Ectodermal cell (in vitro differentiated cells): ENCODE measurements around the gene ABLIM3.

Source experiments
- H3K27ac ChIP-seq: 2 replicates; pipeline ENCODE4 v1.7.0; 2013; ENCODE audit warnings: mild to moderate bottlenecking, low read depth, low read length; ENCODE audit not compliant: insufficient read depth, poor library complexity, severe bottlenecking
- H3K27me3 ChIP-seq: 2 replicates; pipeline ENCODE4 v1.7.0; 2013; ENCODE audit warnings: mild to moderate bottlenecking, low read length; ENCODE audit not compliant: insufficient read depth, control insufficient read depth, poor library complexity, severe bottlenecking
- H3K36me3 ChIP-seq: one replicate; pipeline ENCODE4 v1.7.0; 2013; ENCODE audit warnings: low read length; ENCODE audit not compliant: control insufficient read depth, insufficient read depth
- H3K4me1 ChIP-seq: one replicate; pipeline ENCODE4 v1.7.0; 2013; ENCODE audit warnings: low read length; ENCODE audit not compliant: control insufficient read depth, insufficient read depth
- H3K4me3 ChIP-seq: 2 replicates; pipeline ENCODE4 v1.7.0; 2013; ENCODE audit warnings: low read depth, low read length, control low read depth; ENCODE audit not compliant: insufficient read depth
- H3K9me3 ChIP-seq: 2 replicates; pipeline ENCODE4 v1.7.0; 2013; ENCODE audit warnings: mild to moderate bottlenecking, low read length, moderate library complexity; ENCODE audit not compliant: control insufficient read depth
- WGBS, 2 experiments: methylation state at CpG; one replicate each; pipeline ENCODE4 v1.1.7; 2013; ENCODE audit warnings: missing lambda C conversion rate in 2 of 2; 5-methylcytosine and 5-hydroxymethylcytosine counted together

ABLIM3 gene

GRCh38 chr5:149118463-149118862 lies 22.8 kb upstream of the ABLIM3 start:
- H3K36me3 ChIP-seq, result no peaks in the 10 kb centered on the region
- no peaks in the 10 kb centered on the region for H3K4me1 ChIP-seq
- no peak overlapping the region for H3K4me3 ChIP-seq
- H3K9me3 ChIP-seq, result no peaks in the 10 kb centered on the region
- no peaks in the 10 kb centered on the region for H3K27me3 ChIP-seq
- H3K27ac ChIP-seq, result no peak overlapping the region

- no peaks in the 10 kb centered on the region for H3K27me3 ChIP-seq
- no peaks in the 10 kb centered on the region for H3K4me1 ChIP-seq
- H3K9me3 ChIP-seq, result no peaks in the 10 kb centered on the region
- no peak overlapping the region for H3K4me3 ChIP-seq
- no peak overlapping the region for H3K27ac ChIP-seq
- WGBS, 2 experiments, result 81 to 86% methylated on average over 2 of the region's 2 CpGs
- no peaks in the 10 kb centered on the region for H3K36me3 ChIP-seq
Observed at GRCh38 chr5:149121145-149121544, 20.1 kb upstream of the ABLIM3 start.

GRCh38 chr5:149123211-149123610 lies 18.1 kb upstream of the ABLIM3 start:
- Histone ChIP-seq H3K36me3 (no peaks in the 10 kb centered on the region), H3K27me3 (no peaks in the 10 kb centered on the region), H3K4me1 (no peaks in the 10 kb centered on the region), H3K4me3 (no peak overlapping the region), H3K27ac (no peak overlapping the region), H3K9me3 (no peaks in the 10 kb centered on the region)
- 67% methylated on average over 9 of the region's 9 CpGs for WGBS, 2 experiments

GRCh38 chr5:149125386-149125891 lies 15.9 kb upstream of the ABLIM3 start:
- H3K4me3 ChIP-seq, result no peak overlapping the region
- no peak overlapping the region for H3K27ac ChIP-seq
- H3K9me3 ChIP-seq, result no peaks in the 10 kb centered on the region
- H3K4me1 ChIP-seq, result no peaks in the 10 kb centered on the region
- WGBS, 2 experiments, result 59 to 62% methylated on average over 12 of the region's 12 CpGs
- H3K36me3 ChIP-seq, result no peaks in the 10 kb centered on the region
- H3K27me3 ChIP-seq, result no peaks in the 10 kb centered on the region

GRCh38 chr5:149126906-149127305 lies 14.4 kb upstream of the ABLIM3 start:
- 52 to 61% methylated on average over 6 of the region's 6 CpGs for WGBS, 2 experiments
- H3K36me3 ChIP-seq, result no peaks in the 10 kb centered on the region
- H3K9me3 ChIP-seq, result no peaks in the 10 kb centered on the region
- H3K27ac ChIP-seq, result no peak overlapping the region
- H3K4me3 ChIP-seq, result no peak overlapping the region
- H3K27me3 ChIP-seq, result no peaks in the 10 kb centered on the region
- no peaks in the 10 kb centered on the region for H3K4me1 ChIP-seq

- no peaks in the 10 kb centered on the region for H3K27me3 ChIP-seq
- H3K36me3 ChIP-seq, result no peaks in the 10 kb centered on the region
- 95 to 97% methylated on average over 2 to 3 of the region's 3 CpGs for WGBS, 2 experiments
- no peaks in the 10 kb centered on the region for H3K9me3 ChIP-seq
- H3K4me1 ChIP-seq, result no peaks in the 10 kb centered on the region
- no peak overlapping the region for H3K27ac ChIP-seq
- no peak overlapping the region for H3K4me3 ChIP-seq
Observed at GRCh38 chr5:149127394-149127955, 13.8 kb upstream of the ABLIM3 start.

- no peak overlapping the region for H3K27ac ChIP-seq
Observed at GRCh38 chr5:149128023-149128875, 13.0 kb upstream of the ABLIM3 start.

GRCh38 chr5:149129181-149129580 lies 12.1 kb upstream of the ABLIM3 start:
- 81 to 100% methylated on average over 1 of the region's 1 CpG for WGBS, 2 experiments
- Histone ChIP-seq H3K27ac (no peak overlapping the region), H3K4me1 (no peaks in the 10 kb centered on the region)

More at GRCh38 chr5:149128023-149128875, 13.0 kb upstream of the ABLIM3 start:
- Histone ChIP-seq H3K9me3 (no peaks in the 10 kb centered on the region), H3K27me3 (no peaks in the 10 kb centered on the region), H3K4me3 (no peak overlapping the region), H3K4me1 (no peaks in the 10 kb centered on the region), H3K36me3 (no peaks in the 10 kb centered on the region)
- 44 to 51% methylated on average over 9 to 12 of the region's 13 CpGs for WGBS, 2 experiments

GRCh38 chr5:149130121-149130914 lies 11.0 kb upstream of the ABLIM3 start:
- WGBS, 2 experiments, result 70 to 73% methylated on average over 8 of the region's 8 CpGs
- Histone ChIP-seq H3K27ac (no peak overlapping the region), H3K9me3 (no peaks in the 10 kb centered on the region), H3K4me3 (no peak overlapping the region), H3K4me1 (no peaks in the 10 kb centered on the region), H3K27me3 (no peaks in the 10 kb centered on the region), H3K36me3 (no peaks in the 10 kb centered on the region)

More at GRCh38 chr5:149129181-149129580, 12.1 kb upstream of the ABLIM3 start:
- Histone ChIP-seq H3K27me3 (no peaks in the 10 kb centered on the region), H3K36me3 (no peaks in the 10 kb centered on the region), H3K9me3 (no peaks in the 10 kb centered on the region), H3K4me3 (no peak overlapping the region)

GRCh38 chr5:149132474-149132873 lies 8.8 kb upstream of the ABLIM3 start:
- H3K36me3 ChIP-seq, result no peaks in the 10 kb centered on the region
- H3K27me3 ChIP-seq, result peaks cover 5% of the 10 kb centered on the region
- H3K27ac ChIP-seq, result no peak overlapping the region
- H3K9me3 ChIP-seq, result no peaks in the 10 kb centered on the region
- H3K4me1 ChIP-seq, result no peaks in the 10 kb centered on the region
- no peak overlapping the region for H3K4me3 ChIP-seq
- WGBS, 2 experiments, result 85 to 88% methylated on average over 1 of the region's 1 CpG
